RWPE1 (cell line): ENCODE data around the gene GNB1L.

ENCODE experiments used
- CTCF ChIA-PET: fragments of 350-600 bp; sonication (Branson Sonifier 250); formaldehyde crosslinking; extraction: SDS; loops from one replicate; lab custom pipeline; 2021; lab: Yijun Ruan, JAX
- POLR2A ChIA-PET: fragments of 400-600 bp; formaldehyde crosslinking; extraction: SDS; loops from one replicate; lab custom pipeline; 2020; ENCODE audit warnings: antibody characterized with exemption; ENCODE audit not compliant: low non-redundant PET; lab: Yijun Ruan, JAX
- DNase-seq: peaks from one replicate; pipeline ENCODE4 v3.0.0; 2012; ENCODE audit warnings: low spot score
- H3K27ac ChIP-seq: fragments of 450-650 bp; 2 replicates; pipeline ENCODE4 v1.5.1; 2017
- TF ChIP-seq, protein P1 (sequence below): fragments of 450-650 bp; conservative IDR thresholded peaks from 2 replicates; pipeline ENCODE4 v1.5.1; 2017; ENCODE audit warnings: low read depth, mild to moderate bottlenecking

GNB1L gene

DNA sequence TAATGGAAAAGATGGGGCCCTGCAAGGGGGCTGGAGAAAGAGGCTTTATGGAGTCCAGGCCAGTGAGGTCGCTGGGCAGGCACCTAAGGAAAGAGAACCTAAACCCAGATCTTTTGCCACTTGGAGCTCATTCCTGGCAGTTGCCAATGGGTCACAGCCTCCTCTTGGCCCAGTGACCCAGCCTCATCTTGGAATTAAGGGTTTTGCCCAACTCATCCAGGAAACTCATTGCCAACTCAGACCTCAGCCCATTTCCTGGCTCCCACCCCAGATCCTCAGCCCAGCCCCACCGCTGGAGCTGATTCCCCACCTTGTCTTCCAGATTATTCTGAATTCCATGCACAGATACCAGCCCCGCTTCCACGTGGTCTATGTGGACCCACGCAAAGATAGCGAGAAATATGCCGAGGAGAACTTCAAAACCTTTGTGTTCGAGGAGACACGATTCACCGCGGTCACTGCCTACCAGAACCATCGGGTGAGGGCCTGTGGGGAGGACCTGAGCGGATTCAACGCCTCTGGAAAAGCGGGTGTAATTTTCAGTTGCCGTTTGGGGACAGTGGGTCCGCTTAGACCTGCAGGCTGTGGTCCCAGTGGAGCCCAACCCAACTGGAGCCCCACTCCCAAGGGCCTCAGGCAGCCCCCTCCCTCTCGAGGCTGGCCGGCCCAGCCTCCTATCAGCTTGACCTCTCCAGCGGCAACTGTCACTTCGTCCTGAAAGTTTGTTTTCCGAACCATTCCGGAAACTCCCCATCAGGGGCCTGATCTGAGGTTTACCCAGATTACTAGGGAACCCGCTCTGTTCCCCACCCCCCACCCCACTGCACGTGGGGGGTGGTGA is 89.8 kb downstream of the GNB1L start:
- TF ChIP-seq, protein P1, sequence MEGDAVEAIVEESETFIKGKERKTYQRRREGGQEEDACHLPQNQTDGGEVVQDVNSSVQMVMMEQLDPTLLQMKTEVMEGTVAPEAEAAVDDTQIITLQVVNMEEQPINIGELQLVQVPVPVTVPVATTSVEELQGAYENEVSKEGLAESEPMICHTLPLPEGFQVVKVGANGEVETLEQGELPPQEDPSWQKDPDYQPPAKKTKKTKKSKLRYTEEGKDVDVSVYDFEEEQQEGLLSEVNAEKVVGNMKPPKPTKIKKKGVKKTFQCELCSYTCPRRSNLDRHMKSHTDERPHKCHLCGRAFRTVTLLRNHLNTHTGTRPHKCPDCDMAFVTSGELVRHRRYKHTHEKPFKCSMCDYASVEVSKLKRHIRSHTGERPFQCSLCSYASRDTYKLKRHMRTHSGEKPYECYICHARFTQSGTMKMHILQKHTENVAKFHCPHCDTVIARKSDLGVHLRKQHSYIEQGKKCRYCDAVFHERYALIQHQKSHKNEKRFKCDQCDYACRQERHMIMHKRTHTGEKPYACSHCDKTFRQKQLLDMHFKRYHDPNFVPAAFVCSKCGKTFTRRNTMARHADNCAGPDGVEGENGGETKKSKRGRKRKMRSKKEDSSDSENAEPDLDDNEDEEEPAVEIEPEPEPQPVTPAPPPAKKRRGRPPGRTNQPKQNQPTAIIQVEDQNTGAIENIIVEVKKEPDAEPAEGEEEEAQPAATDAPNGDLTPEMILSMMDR: no peak
- CTCF ChIA-PET: no interaction called here
- POLR2A ChIA-PET: no interaction called here
- DNase-seq: no peak
- H3K27ac ChIP-seq: peak overlapping the region; percentile 51

DNA sequence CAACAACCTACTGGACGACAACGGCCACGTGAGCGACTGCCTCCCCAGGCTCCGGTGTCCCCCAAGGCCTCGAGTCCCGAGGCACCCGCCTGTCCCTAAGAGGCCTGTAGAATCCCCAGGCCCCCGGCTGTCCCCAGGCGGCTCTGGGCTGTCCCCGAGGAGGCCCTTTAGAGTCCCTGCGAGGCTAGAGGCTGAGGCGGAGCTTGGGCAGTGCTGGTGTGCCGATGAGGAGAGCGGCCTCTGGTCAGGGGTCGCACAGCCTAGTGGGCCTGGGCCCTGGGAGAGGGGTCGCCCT is 90.4 kb downstream of the GNB1L start:
- CTCF ChIA-PET: no interaction called here

DNA sequence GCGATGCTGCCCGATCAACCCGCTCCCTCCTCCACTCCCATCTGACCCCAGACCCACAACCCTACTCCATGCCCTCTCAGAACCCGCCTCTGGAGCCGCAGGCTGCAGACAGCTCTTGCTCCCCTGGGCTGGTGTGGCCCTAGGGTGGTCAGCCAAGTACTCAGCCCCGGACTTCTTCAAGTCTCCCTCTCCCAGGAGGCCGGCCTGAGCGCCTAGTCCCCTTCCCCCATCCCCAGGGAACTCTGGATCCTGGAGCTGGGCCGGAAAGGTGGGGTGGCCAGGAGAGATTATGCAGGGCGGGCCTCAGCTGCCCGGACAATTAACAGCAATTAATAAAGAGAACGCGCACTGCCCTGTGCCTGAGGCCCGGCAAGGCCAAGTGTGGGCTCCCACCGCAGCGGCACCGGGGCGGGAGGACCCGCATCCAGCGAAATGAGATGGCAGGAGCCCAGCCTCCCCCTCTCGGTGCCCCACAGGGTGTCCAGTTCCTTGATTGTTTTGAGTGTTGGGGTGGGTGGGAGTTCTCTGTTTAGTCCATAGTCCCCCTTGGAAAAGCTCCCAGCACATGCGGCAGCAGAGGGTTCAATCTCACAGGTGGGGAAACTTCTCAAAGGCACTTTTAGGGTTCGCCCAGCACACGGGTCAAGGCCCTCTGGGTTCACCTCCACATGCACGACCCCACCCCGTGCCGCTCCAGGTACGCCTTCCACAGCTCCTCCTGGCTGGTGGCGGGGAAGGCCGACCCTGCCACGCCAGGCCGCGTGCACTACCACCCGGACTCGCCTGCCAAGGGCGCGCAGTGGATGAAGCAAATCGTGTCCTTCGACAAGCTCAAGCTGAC is 91.0 kb downstream of the GNB1L start:
- CTCF ChIA-PET: interaction anchor here (0.8 kb wide), 1 partner anchor 33 kb away, joined by 3 read pairs; no protein-coding TSS in a partner anchor
- TF ChIP-seq, protein P1: no peak
- DNase-seq: no peak
- POLR2A ChIA-PET: no interaction called here
- no peak overlapping the region; the same call in 1 of the 2 replicates for H3K27ac ChIP-seq

More for the DNA sequence above, 90.4 kb downstream of the GNB1L start:
- peak overlapping the region; percentile 51 for H3K27ac ChIP-seq
- TF ChIP-seq, protein P1: no peak
- POLR2A ChIA-PET: no interaction called here
- no peak for DNase-seq

DNA sequence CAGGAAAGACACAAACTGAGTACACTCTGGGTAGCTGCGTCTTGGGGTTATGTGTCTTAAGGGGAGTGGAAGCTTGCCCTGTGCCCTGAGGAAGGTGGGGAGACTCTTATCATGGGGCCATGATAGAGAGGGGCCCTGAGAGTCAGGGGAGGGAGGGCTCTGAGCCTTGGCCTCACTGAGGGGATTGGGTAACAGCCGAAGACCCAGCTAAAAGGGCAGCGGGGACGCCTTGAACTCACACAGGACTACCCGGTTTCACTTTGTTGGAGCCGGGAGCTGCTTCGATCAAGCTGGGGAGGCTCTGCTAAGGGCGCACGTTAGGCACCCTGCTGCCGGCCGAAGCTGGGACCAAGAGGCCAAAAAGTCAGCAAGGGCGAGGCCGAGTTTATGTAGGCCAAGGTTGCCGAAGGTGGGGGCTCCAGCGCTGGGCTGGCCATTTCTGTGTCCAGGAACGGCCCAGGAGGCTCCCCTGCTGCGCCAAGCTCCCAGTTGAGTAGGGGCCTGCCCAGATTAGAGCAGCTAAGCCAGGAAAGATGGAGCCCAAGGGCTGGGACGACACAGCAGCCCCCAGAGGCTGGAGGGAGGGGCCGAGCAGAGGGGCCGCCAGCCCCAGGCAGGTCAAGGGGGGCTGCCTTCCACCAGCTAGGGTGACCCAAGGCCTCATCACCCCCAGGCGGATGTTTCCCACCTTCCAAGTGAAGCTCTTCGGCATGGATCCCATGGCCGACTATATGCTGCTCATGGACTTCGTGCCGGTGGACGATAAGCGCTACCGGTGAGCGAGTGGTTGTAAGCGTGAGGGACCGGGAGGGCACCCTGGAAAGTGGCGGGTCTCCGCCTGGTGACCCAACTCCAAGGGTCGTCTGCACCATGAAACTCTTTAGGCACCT is 91.9 kb downstream of the GNB1L start:
- peak overlapping the region; percentile 54 for H3K27ac ChIP-seq
- POLR2A ChIA-PET: no interaction called here
- TF ChIP-seq, protein P1: no peak
- CTCF ChIA-PET: interaction anchor here (0.5 to 0.8 kb wide), 3 partner anchors 32 to 349 kb away, joined by 3 to 4 read pairs (median 3); no protein-coding TSS in a partner anchor
- no peak for DNase-seq

DNA sequence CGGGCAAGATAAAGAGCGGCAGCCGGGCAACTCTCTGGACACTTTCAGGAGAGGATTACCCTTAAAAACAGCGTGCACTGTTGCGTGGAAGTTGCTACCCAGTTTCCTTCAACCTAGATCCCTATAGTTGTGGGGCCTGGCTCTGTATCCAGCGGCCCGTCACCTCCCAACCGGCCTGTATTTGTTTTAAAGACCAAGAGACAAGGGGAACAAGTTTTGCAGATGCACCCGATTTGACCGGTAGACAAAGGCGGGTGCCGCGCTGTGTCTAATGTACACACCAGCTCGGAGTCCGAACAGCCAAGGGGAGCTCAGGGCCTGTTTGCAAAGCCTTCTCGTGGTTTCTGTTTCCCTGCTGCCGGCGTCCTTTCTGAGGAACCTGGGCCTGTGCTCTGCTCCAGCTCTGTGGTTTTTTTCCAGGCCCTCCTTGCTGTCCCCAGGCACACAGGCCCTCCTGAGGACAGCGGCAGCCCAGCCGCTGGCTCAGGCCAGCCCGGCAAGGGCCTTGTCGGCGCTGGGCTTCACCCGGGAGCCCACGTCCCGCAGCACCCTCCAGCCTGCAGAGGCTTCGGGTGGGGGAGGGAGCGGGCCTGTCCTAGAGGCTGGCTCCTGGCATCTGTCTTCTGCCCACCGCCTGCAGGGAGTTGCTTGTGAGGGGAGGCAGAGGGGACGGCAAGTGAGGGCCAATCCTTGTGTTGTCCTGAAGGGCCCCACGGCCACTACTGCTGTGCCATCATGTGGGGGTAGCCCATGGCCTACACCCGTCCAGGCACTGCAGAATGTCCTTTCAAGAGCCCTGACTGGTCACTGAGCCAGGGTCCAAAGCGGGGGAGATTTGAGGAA is 92.7 kb downstream of the GNB1L start:
- POLR2A ChIA-PET: no interaction called here
- H3K27ac ChIP-seq: peak overlapping the region; percentile 54
- CTCF ChIA-PET: interaction anchor here (0.5 to 0.7 kb wide), 3 partner anchors 86 to 1975 kb away, joined by 3 to 4 read pairs (median 3); no protein-coding TSS in a partner anchor
- TF ChIP-seq, protein P1: no peak
- no peak for DNase-seq
